Measurements from ENCODE around the gene IYD.

DNA sequence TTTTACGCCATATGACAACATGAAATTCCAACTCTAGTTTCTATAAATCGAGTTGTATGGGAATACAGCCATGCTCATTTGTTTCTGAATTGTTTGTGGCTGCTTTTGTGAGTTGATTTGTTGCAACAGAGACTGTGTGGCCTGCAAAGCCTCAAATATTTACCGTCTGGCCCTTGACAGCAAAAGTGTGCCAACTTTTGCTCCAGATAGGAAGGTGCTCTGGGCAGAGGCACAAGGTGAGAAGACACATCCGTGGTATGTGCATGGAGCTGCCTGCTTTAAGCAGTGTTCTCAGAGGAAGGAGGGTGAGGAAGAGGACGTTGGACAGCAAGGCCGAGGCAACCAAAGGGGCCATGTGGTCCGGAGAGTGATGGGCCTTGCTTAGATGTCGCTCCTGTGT is 57.4 kb downstream of the IYD start:
- TF ChIP-seq POLR2A (IDR thresholded peaks at IDR 0.05; ENCODE audit: low read length) (no peak), GATA1 (IDR thresholded peaks at IDR 0.05; ENCODE audit: low read depth, low read length) (no peak)

Data from erythroblast (primary cell).